Caco-2 (cell line): ENCODE results near the gene CACTIN. TPM values are rescaled to one million over a fixed set of nuclear protein-coding genes. Genes with fewer than 3 reads are reported as not detected.

Experiments
- BruUV-seq: library from RNA; stranded (reverse); fragments of 400-500 nt; replicated peaks from 2 replicates; lab custom pipeline; 2021; lab: Mats Ljungman, UMichigan
- CTCF ChIA-PET: fragments of 300-600 bp; sonication (Branson Sonifier 250); formaldehyde crosslinking; loops from one replicate; lab custom pipeline; 2022; ENCODE audit warnings: antibody characterized with exemption; lab: Charles Lee
- POLR2A ChIA-PET: fragments of 300-600 bp; sonication (Branson Sonifier 250); formaldehyde crosslinking; loops from one replicate; lab custom pipeline; 2022; ENCODE audit warnings: antibody characterized with exemption; lab: Charles Lee
- DNase-seq, 2 experiments: peaks; one replicate each; pipeline versions ENCODE4 v3.0.0 to v3.0.0-alpha.2; 2020 to 2022
- H3K27me3 ChIP-seq: replicated peaks from 2 replicates; pipeline ENCODE4 v1.6.0; 2011; ENCODE audit warnings: low read length; ENCODE audit not compliant: control insufficient read depth, insufficient read depth
- H3K36me3 ChIP-seq: 2 replicates; pipeline ENCODE4 v1.5.1; 2011; ENCODE audit warnings: low read length; ENCODE audit not compliant: control insufficient read depth, insufficient read depth
- H3K4me1 ChIP-seq: fragments of 250-450 bp; sonication (Bioruptor Pico); 2 replicates; pipeline ENCODE4 v1.5.1; 2020; ENCODE audit warnings: mild to moderate bottlenecking
- H3K4me3 ChIP-seq: 2 replicates; pipeline ENCODE4 v1.5.1; 2011; ENCODE audit warnings: low read depth, mild to moderate bottlenecking, control low read depth, low read length
- H3K9me3 ChIP-seq: fragments of 250-450 bp; sonication (Bioruptor Pico); 2 replicates; pipeline ENCODE4 v1.5.1; 2020; ENCODE audit warnings: mild to moderate bottlenecking, moderate library complexity
- H3K27ac Mint-ChIP-seq: one replicate; pipeline ENCODE4 v1.8.0; 2022; ENCODE audit warnings: mixed read lengths; ENCODE audit not compliant: unreplicated experiment
- H3K27me3 Mint-ChIP-seq: one replicate; pipeline ENCODE4 v1.8.0; 2022; ENCODE audit warnings: mixed read lengths; ENCODE audit not compliant: insufficient read depth, unreplicated experiment
- H3K36me3 Mint-ChIP-seq: one replicate; pipeline ENCODE4 v1.8.0; 2022; ENCODE audit warnings: mild to moderate bottlenecking, mixed read lengths; ENCODE audit not compliant: insufficient read depth, unreplicated experiment
- H3K4me1 Mint-ChIP-seq: one replicate; pipeline ENCODE4 v1.8.0; 2022; ENCODE audit warnings: low read depth, mixed read lengths; ENCODE audit not compliant: unreplicated experiment
- H3K4me3 Mint-ChIP-seq: one replicate; pipeline ENCODE4 v1.8.0; 2022; ENCODE audit warnings: mild to moderate bottlenecking, moderate library complexity, mixed read lengths; ENCODE audit not compliant: unreplicated experiment
- H3K9me3 Mint-ChIP-seq: one replicate; pipeline ENCODE4 v1.8.0; 2022; ENCODE audit warnings: mixed read lengths; ENCODE audit not compliant: unreplicated experiment
- intact Hi-C: fragments of 100-400 bp; cut with micrococcal nuclease; formaldehyde crosslinking; loops from one replicate; pipeline ENCODE4 v1.10.0; 2022; ENCODE audit not compliant: unreplicated experiment
- total RNA-seq: library from RNA; stranded (reverse); gene quantifications from 2 replicates; pipeline ENCODE4 v1.2.3, GENCODE V29; 2022
- TF ChIP-seq, protein P1 (sequence below), 2 experiments: fragments of 200-600 bp in 1 of 2; IDR thresholded peaks; 1 replicate in 1 of 2; 2 replicates in 1 of 2; pipeline versions ENCODE4 v1.5.1 to v1.8.0; 2011 to 2022; ENCODE audit warnings: antibody characterized with exemption in 1 of 2, control low read depth in 1 of 2, inconsistent platforms in 1 of 2, low read depth in 1 of 2, low read length in 1 of 2, mild to moderate bottlenecking in 1 of 2, moderate library complexity in 1 of 2; ENCODE audit not compliant: insufficient read depth in 1 of 2, severe bottlenecking in 1 of 2, unreplicated experiment in 1 of 2

The CACTIN gene
- total RNA-seq, 1 experiment from 2014 or later: 33.9 TPM

DNA sequence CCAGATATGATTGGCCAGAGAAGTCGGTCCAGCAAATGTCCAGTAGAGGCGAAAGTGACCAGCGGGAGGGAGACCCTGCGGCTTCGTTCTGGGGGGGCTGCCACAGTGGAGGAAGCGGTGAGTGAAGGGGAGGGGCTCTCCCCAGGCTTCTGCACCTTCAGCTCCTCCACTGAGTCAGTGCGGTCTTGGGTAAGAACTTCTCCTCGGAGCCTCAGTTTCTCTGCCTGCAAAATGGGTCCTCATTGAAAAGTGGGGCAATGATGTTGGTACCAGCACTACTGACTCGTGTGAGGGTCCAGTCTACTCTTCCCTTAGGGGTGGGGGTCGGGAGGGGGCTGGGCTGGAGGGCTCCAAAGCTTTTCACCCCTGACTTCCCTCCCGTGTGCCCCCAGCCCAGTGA, 37.2 kb downstream of the CACTIN start:
- DNase-seq: no peak
- ChIA-PET CTCF (no interaction called here), POLR2A (no interaction called here)
- Histone ChIP-seq H3K27me3 (no peaks in the 10 kb centered on the region), H3K36me3 (no peaks in the 10 kb centered on the region), H3K4me3 (no peak overlapping the region), H3K9me3 (0 out of 2 replicates have a peak, but pooled peaks cover 8% of the 10 kb centered on the region), H3K4me1 (no peaks in the 10 kb centered on the region)
- no peak overlapping the region for H3K4me3 Mint-ChIP-seq
- TF ChIP-seq, protein P1, sequence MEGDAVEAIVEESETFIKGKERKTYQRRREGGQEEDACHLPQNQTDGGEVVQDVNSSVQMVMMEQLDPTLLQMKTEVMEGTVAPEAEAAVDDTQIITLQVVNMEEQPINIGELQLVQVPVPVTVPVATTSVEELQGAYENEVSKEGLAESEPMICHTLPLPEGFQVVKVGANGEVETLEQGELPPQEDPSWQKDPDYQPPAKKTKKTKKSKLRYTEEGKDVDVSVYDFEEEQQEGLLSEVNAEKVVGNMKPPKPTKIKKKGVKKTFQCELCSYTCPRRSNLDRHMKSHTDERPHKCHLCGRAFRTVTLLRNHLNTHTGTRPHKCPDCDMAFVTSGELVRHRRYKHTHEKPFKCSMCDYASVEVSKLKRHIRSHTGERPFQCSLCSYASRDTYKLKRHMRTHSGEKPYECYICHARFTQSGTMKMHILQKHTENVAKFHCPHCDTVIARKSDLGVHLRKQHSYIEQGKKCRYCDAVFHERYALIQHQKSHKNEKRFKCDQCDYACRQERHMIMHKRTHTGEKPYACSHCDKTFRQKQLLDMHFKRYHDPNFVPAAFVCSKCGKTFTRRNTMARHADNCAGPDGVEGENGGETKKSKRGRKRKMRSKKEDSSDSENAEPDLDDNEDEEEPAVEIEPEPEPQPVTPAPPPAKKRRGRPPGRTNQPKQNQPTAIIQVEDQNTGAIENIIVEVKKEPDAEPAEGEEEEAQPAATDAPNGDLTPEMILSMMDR (IDR thresholded peaks at IDR 0.05; ENCODE audit: insufficient read depth in 1 of 2, low read depth in 1 of 2, low read length in 1 of 2, severe bottlenecking in 1 of 2, unreplicated experiment in 1 of 2): no peak
- H3K27ac Mint-ChIP-seq: no peak overlapping the region
- no peaks in the 10 kb centered on the region for H3K4me1 Mint-ChIP-seq
- BruUV-seq: no TSS peak
- H3K27me3 Mint-ChIP-seq: peaks cover 2% of the 10 kb centered on the region
- H3K36me3 Mint-ChIP-seq: peaks cover 3% of the 10 kb centered on the region
- H3K9me3 Mint-ChIP-seq: no peaks in the 10 kb centered on the region
- intact Hi-C loops: no loop called here

DNA sequence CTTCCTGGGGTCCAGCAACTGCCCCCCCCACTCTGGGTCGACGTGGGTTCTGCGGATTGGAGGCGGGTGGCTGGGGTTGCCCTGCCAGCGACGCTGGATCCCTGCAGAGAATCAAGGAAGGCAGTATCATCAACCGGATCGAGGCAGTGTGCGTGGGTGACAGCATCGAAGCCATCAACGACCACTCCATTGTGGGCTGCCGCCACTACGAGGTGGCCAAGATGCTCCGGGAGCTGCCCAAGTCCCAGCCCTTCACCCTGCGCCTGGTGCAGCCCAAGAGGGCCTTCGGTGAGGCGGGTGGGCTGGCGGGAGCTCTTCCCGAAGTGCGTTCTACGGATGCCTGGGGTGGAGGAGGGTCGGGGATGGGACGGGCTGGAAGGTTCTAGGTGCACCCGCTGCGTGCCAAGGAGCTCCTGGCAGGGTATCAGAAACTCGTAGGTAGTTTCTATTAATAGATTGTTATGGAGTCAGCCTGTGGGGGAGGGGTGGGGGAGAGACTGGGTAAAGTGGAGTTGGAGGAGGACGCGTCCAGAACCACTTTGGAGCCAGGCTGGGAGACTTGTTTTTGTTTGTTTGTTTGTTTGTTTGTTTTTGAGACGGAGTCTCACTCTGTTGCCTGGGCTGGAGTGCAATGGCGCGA, 39.8 kb downstream of the CACTIN start:
- intact Hi-C loops: no loop called here
- Mint-ChIP-seq H3K36me3 (no peaks in the 10 kb centered on the region), H3K4me1 (no peaks in the 10 kb centered on the region), H3K4me3 (no peak overlapping the region), H3K9me3 (no peaks in the 10 kb centered on the region), H3K27me3 (peaks cover 3% of the 10 kb centered on the region), H3K27ac (no peak overlapping the region)
- ChIA-PET CTCF (no interaction called here), POLR2A (no interaction called here)
- Histone ChIP-seq H3K4me1 (no peaks in the 10 kb centered on the region), H3K9me3 (0 out of 2 replicates have a peak, but pooled peaks cover 8% of the 10 kb centered on the region), H3K4me3 (no peak overlapping the region), H3K36me3 (no peaks in the 10 kb centered on the region), H3K27me3 (no peaks in the 10 kb centered on the region)
- no TSS peak for BruUV-seq
- TF ChIP-seq, protein P1 (IDR thresholded peaks at IDR 0.05; ENCODE audit: insufficient read depth in 1 of 2, low read depth in 1 of 2, low read length in 1 of 2, severe bottlenecking in 1 of 2, unreplicated experiment in 1 of 2): no peak
- no peak for DNase-seq

DNA sequence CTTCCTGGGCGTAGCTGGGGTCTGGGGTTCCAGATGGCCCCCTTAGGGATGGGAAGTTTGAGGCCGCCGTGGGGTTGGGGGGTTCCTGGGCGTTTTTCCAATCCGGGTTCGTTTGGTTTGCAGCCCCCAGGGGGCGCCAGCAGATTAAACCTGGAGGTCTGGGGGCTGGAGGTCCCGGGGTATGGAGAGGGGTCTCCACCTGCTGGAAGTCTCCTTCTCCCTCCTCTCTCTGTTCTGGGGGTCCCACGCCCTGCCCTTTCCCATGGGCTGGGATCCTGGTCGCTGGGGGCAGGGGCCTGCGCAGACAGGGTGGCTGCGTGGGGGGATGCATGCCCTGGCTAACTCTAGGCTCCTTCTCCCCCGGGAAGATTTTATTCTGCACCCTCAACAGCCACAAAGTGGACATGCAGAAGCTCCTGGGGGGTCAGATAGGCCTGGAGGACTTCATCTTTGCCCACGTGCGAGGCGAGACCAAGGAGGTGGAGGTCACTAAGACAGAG, 40.4 kb downstream of the CACTIN start:
- no peak overlapping the region for H3K4me3 Mint-ChIP-seq
- no peaks in the 10 kb centered on the region for H3K36me3 Mint-ChIP-seq
- no peaks in the 10 kb centered on the region for H3K4me1 ChIP-seq
- TF ChIP-seq, protein P1 (IDR thresholded peaks at IDR 0.05; ENCODE audit: insufficient read depth in 1 of 2, low read depth in 1 of 2, low read length in 1 of 2, severe bottlenecking in 1 of 2, unreplicated experiment in 1 of 2): peak; percentile 8 to 38
- DNase-seq: no peak
- H3K4me1 Mint-ChIP-seq: no peaks in the 10 kb centered on the region
- intact Hi-C loops: no loop called here
- no peak overlapping the region for H3K27ac Mint-ChIP-seq
- BruUV-seq: no TSS peak
- POLR2A ChIA-PET: no interaction called here
- no peaks in the 10 kb centered on the region for H3K9me3 Mint-ChIP-seq
- no peak overlapping the region for H3K4me3 ChIP-seq
- H3K36me3 ChIP-seq: no peaks in the 10 kb centered on the region
- CTCF ChIA-PET: no interaction called here
- H3K27me3 Mint-ChIP-seq: peaks cover 3% of the 10 kb centered on the region
- H3K9me3 ChIP-seq: 0 out of 2 replicates have a peak, but pooled peaks cover 3% of the 10 kb centered on the region
- no peaks in the 10 kb centered on the region for H3K27me3 ChIP-seq
